ENCODE measurements around the gene NINJ1. TPM values are rescaled to one million over a fixed set of nuclear protein-coding genes. Genes with fewer than 3 reads are reported as not detected.

NINJ1 gene
- 10 to 100 TPM; 20.8 to 21.1 TPM for total RNA-seq

GRCh38 chr9:93134015-93134739 is at the start of gene NINJ1:
TSS of gene NINJ1 (minus strand) at chr9:93134251. CDS start at chr9:93134217, 34 bp downstream.
- DNase-seq = peak; percentile 73
- ATAC-seq = peak; percentile 92
- H3K9me3 Mint-ChIP-seq (ENCODE audit: insufficient read depth) = peaks cover 3% of the 10 kb centered on the region
- ChIA-PET CTCF (interaction anchor here (1.2 to 2.1 kb wide), 8 partner anchors 13 to 432 kb away, joined by 3 to 11 read pairs (median 4); partner anchors contain the start of gene FAM120AOS), POLR2A (interaction anchor here (0.7 to 1.6 kb wide), 13 partner anchors 7 to 432 kb away, joined by 3 to 6 read pairs (median 4); partner anchors contain the start of gene CARD19)
- no peaks in the 10 kb centered on the region for H3K27me3 Mint-ChIP-seq (ENCODE audit: low read depth)
- H3K27ac Mint-ChIP-seq = peak within 1 kb of the TSS; percentile 87
- peak within 1 kb of the TSS; percentile 86 for H3K4me3 Mint-ChIP-seq
- H3K36me3 Mint-ChIP-seq (ENCODE audit: low read depth) = no peaks in the 10 kb centered on the region
- peaks cover 51% of the 10 kb centered on the region for H3K4me1 Mint-ChIP-seq (ENCODE audit: low read depth)

GRCh38 chr9:93183131-93183662 is 49.1 kb upstream of the NINJ1 start:
- no peak for ATAC-seq
- POLR2A ChIA-PET = no interaction called here

GRCh38 chr9:93182572-93182971 is 48.5 kb upstream of the NINJ1 start:
- peaks cover 45% of the 10 kb centered on the region for H3K27me3 Mint-ChIP-seq (ENCODE audit: low read depth)
- H3K27ac Mint-ChIP-seq = no peak overlapping the region
- H3K4me3 Mint-ChIP-seq = no peak overlapping the region
- no peak for ATAC-seq
- ChIA-PET CTCF (interaction anchor here (1.9 kb wide), 1 partner anchor 74 kb away, joined by 4 read pairs; no protein-coding TSS in a partner anchor), POLR2A (no interaction called here)
- no peaks in the 10 kb centered on the region for H3K36me3 Mint-ChIP-seq (ENCODE audit: low read depth)
- DNase-seq = no peak
- no peaks in the 10 kb centered on the region for H3K9me3 Mint-ChIP-seq (ENCODE audit: insufficient read depth)
- H3K4me1 Mint-ChIP-seq (ENCODE audit: low read depth) = peaks cover 8% of the 10 kb centered on the region

More at GRCh38 chr9:93183131-93183662, 49.1 kb upstream of the NINJ1 start:
- Mint-ChIP-seq H3K4me3 (no peak overlapping the region), H3K4me1 (ENCODE audit: low read depth) (peaks cover 8% of the 10 kb centered on the region), H3K27ac (no peak overlapping the region), H3K27me3 (ENCODE audit: low read depth) (peaks cover 49% of the 10 kb centered on the region), H3K36me3 (ENCODE audit: low read depth) (no peaks in the 10 kb centered on the region), H3K9me3 (ENCODE audit: insufficient read depth) (no peaks in the 10 kb centered on the region)
- CTCF ChIA-PET = no interaction called here
- no peak for DNase-seq

- Mint-ChIP-seq H3K9me3 (ENCODE audit: insufficient read depth) (no peaks in the 10 kb centered on the region), H3K4me3 (no peak overlapping the region), H3K27ac (no peak overlapping the region), H3K36me3 (ENCODE audit: low read depth) (no peaks in the 10 kb centered on the region), H3K27me3 (ENCODE audit: low read depth) (peaks cover 38% of the 10 kb centered on the region), H3K4me1 (ENCODE audit: low read depth) (peaks cover 8% of the 10 kb centered on the region)
- POLR2A ChIA-PET = no interaction called here
- ATAC-seq (no peak), DNase-seq (no peak)
- CTCF ChIA-PET = interaction anchor here (1.9 kb wide), 1 partner anchor 73 kb away, joined by 4 read pairs; no protein-coding TSS in a partner anchor
Measured at GRCh38 chr9:93181672-93182435, 47.8 kb upstream of the NINJ1 start.

- CTCF ChIA-PET = interaction anchor here (1.9 kb wide), 1 partner anchor 72 kb away, joined by 4 read pairs; no protein-coding TSS in a partner anchor
- POLR2A ChIA-PET = no interaction called here
Measured at GRCh38 chr9:93180938-93181337, 46.9 kb upstream of the NINJ1 start.

GRCh38 chr9:93178851-93179786 is 45.1 kb upstream of the NINJ1 start:
- H3K4me1 Mint-ChIP-seq (ENCODE audit: low read depth) = peaks cover 8% of the 10 kb centered on the region
- H3K27me3 Mint-ChIP-seq (ENCODE audit: low read depth) = peaks cover 23% of the 10 kb centered on the region
- ATAC-seq (no peak), DNase-seq (no peak)
- CTCF ChIA-PET = interaction anchor here (1.1 kb wide), 1 partner anchor 11 kb away, joined by 3 read pairs; no protein-coding TSS in a partner anchor
- H3K9me3 Mint-ChIP-seq (ENCODE audit: insufficient read depth) = no peaks in the 10 kb centered on the region
- no peak overlapping the region for H3K4me3 Mint-ChIP-seq
- POLR2A ChIA-PET = no interaction called here
- H3K36me3 Mint-ChIP-seq (ENCODE audit: low read depth) = no peaks in the 10 kb centered on the region
- no peak overlapping the region for H3K27ac Mint-ChIP-seq

More at GRCh38 chr9:93180938-93181337, 46.9 kb upstream of the NINJ1 start:
- Mint-ChIP-seq H3K27me3 (ENCODE audit: low read depth) (peaks cover 29% of the 10 kb centered on the region), H3K36me3 (ENCODE audit: low read depth) (no peaks in the 10 kb centered on the region), H3K9me3 (ENCODE audit: insufficient read depth) (no peaks in the 10 kb centered on the region), H3K27ac (no peak overlapping the region), H3K4me1 (ENCODE audit: low read depth) (peaks cover 8% of the 10 kb centered on the region), H3K4me3 (no peak overlapping the region)
- DNase-seq = no peak
- ATAC-seq = no peak

- H3K27me3 Mint-ChIP-seq (ENCODE audit: low read depth) = peaks cover 12% of the 10 kb centered on the region
- no peak overlapping the region for H3K27ac Mint-ChIP-seq
- ChIA-PET POLR2A (no interaction called here), CTCF (no interaction called here)
- no peaks in the 10 kb centered on the region for H3K36me3 Mint-ChIP-seq (ENCODE audit: low read depth)
- no peak for DNase-seq
- H3K9me3 Mint-ChIP-seq (ENCODE audit: insufficient read depth) = no peaks in the 10 kb centered on the region
- ATAC-seq = no peak
- H3K4me3 Mint-ChIP-seq = no peak overlapping the region
- no peaks in the 10 kb centered on the region for H3K4me1 Mint-ChIP-seq (ENCODE audit: low read depth)
Measured at GRCh38 chr9:93177676-93178075, 43.6 kb upstream of the NINJ1 start.

GRCh38 chr9:93174976-93175375 is 40.9 kb upstream of the NINJ1 start:
- H3K4me1 Mint-ChIP-seq (ENCODE audit: low read depth) = no peaks in the 10 kb centered on the region
- H3K27ac Mint-ChIP-seq = no peak overlapping the region
- H3K9me3 Mint-ChIP-seq (ENCODE audit: insufficient read depth) = no peaks in the 10 kb centered on the region
- ChIA-PET CTCF (interaction anchor here (1.0 kb wide), 1 partner anchor 66 kb away, joined by 3 read pairs; no protein-coding TSS in a partner anchor), POLR2A (no interaction called here)
- no peaks in the 10 kb centered on the region for H3K36me3 Mint-ChIP-seq (ENCODE audit: low read depth)
- DNase-seq = no peak
- no peak for ATAC-seq
- H3K4me3 Mint-ChIP-seq = no peak overlapping the region
- H3K27me3 Mint-ChIP-seq (ENCODE audit: low read depth) = no peaks in the 10 kb centered on the region

GRCh38 chr9:93173365-93174051 is 39.5 kb upstream of the NINJ1 start:
- ChIA-PET CTCF (no interaction called here), POLR2A (no interaction called here)
- Mint-ChIP-seq H3K27ac (no peak overlapping the region), H3K9me3 (ENCODE audit: insufficient read depth) (no peaks in the 10 kb centered on the region), H3K27me3 (ENCODE audit: low read depth) (no peaks in the 10 kb centered on the region), H3K4me3 (no peak overlapping the region), H3K4me1 (ENCODE audit: low read depth) (no peaks in the 10 kb centered on the region), H3K36me3 (ENCODE audit: low read depth) (no peaks in the 10 kb centered on the region)
- no peak for ATAC-seq
- no peak for DNase-seq

- Mint-ChIP-seq H3K9me3 (ENCODE audit: insufficient read depth) (no peaks in the 10 kb centered on the region), H3K4me3 (no peak overlapping the region), H3K4me1 (ENCODE audit: low read depth) (no peaks in the 10 kb centered on the region), H3K27ac (no peak overlapping the region), H3K27me3 (ENCODE audit: low read depth) (no peaks in the 10 kb centered on the region), H3K36me3 (ENCODE audit: low read depth) (no peaks in the 10 kb centered on the region)
- POLR2A ChIA-PET = no interaction called here
- DNase-seq (no peak), ATAC-seq (no peak)
- CTCF ChIA-PET = no interaction called here
Measured at GRCh38 chr9:93172666-93173364, 38.8 kb upstream of the NINJ1 start.
